Activated CD4-positive, alpha-beta memory T cell treated with anti-CD3 and anti-CD28 coated beads for 36 hours (primary cell): ENCODE data around the gene DOK4. TPM values are rescaled to one million over a fixed set of nuclear protein-coding genes. Genes with fewer than 3 reads are reported as not detected.

Source experiments
- CTCF ChIA-PET: fragments of 350-600 bp; sonication (Branson Sonifier 250); formaldehyde crosslinking; loops from one replicate; lab custom pipeline; 2021; ENCODE audit warnings: antibody characterized with exemption, inconsistent platforms; lab: Charles Lee
- POLR2A ChIA-PET: fragments of 350-600 bp; sonication (Branson Sonifier 250); formaldehyde crosslinking; loops from one replicate; lab custom pipeline; 2021; ENCODE audit warnings: antibody characterized with exemption; lab: Charles Lee
- DNase-seq: peaks from one replicate; pipeline ENCODE4 v3.0.0-alpha.2; 2020
- H3K27ac Mint-ChIP-seq: one replicate; pipeline ENCODE4 v1.8.0; 2021; ENCODE audit warnings: mixed read lengths
- H3K27me3 Mint-ChIP-seq: one replicate; pipeline ENCODE4 v1.8.0; 2021; ENCODE audit warnings: mixed read lengths
- H3K36me3 Mint-ChIP-seq: one replicate; pipeline ENCODE4 v1.8.0; 2021; ENCODE audit warnings: mixed read lengths
- H3K4me1 Mint-ChIP-seq: one replicate; pipeline ENCODE4 v1.8.0; 2021; ENCODE audit warnings: low read depth, mixed read lengths
- H3K4me3 Mint-ChIP-seq: one replicate; pipeline ENCODE4 v1.8.0; 2021; ENCODE audit warnings: mild to moderate bottlenecking, mixed read lengths
- H3K9me3 Mint-ChIP-seq: one replicate; pipeline ENCODE4 v1.8.0; 2021; ENCODE audit warnings: mixed read lengths
- intact Hi-C: fragments of 100-400 bp; cut with micrococcal nuclease; formaldehyde crosslinking; loops from one replicate; pipeline ENCODE4 v1.15.1; 2023
- total RNA-seq, 2 experiments: library from RNA; stranded (reverse); gene quantifications; one replicate each; pipeline ENCODE4 v1.2.3, GENCODE V29; 2021

Gene DOK4
- total RNA-seq: 1 to 10 TPM; 5.5 to 7.1 TPM

DNA sequence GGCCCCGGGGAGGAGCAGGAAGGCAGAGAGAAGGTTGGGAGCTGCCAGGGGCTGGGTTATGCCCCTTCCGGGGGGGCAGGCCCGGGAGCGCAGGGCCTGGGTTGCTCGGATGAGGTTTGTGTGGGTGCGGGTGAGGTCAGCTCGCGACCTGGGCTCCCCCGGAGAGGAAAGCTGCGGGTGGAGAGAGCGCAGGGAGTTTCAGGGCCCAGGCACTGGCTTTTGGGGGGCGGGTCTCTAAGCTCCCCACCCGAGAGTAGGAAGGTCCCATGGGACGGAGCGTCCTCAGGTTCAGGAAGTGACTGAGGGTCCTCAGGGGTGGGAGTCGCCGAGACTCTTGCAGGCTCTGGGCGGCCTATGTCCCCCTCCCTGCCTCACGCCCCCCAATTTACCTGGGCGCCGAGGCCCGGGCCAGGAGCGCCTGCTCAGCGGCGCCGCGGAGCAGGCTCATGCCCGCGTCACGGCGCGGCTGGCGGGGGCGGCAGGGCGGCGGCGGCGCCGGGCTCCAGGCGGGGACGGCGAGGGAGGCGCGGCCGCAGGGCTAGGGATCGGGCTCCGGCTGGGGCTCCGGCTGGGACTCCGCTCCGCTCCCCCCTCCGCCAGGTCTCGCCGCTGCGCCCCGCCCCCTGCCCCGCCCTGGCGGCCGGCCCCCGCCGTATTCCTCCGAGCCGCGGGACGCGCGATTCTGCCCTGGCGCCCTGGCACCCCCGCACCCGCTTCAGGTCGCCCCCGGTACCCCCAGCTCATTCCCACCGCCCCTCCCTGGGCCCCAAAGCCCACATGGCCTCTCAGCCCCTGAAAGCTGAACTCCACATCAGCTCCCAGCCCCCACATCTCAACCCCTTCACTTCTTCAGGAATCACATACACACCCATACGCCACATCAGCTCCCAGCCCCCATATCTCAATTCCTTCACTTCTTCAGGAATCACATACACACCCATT is at the start of gene DOK4:
DOK4 (minus strand) TSS at position 578 of the 942 bp plus-strand sequence. CDS start 6,986 bp downstream, outside the sequence.
- POLR2A ChIA-PET: interaction anchor here (1.6 to 2.8 kb wide), 2 partner anchors 23 to 52 kb away, joined by 5 to 13 read pairs; partner anchors contain the start of gene POLR2C
- no peaks in the 10 kb centered on the region for H3K27me3 Mint-ChIP-seq
- H3K27ac Mint-ChIP-seq: peak within 1 kb of the TSS; percentile 64
- CTCF ChIA-PET: interaction anchor here (0.6 to 4.0 kb wide), 6 partner anchors 24 to 710 kb away, joined by 3 to 27 read pairs (median 6); partner anchors contain the start of genes CIAPIN1, COQ9 and POLR2C
- H3K36me3 Mint-ChIP-seq: no peaks in the 10 kb centered on the region
- intact Hi-C loops: loop anchor here (1.0 kb wide), 1 partner anchor 51 kb away; no protein-coding TSS in a partner anchor
- no peaks in the 10 kb centered on the region for H3K9me3 Mint-ChIP-seq
- H3K4me1 Mint-ChIP-seq: peaks cover 11% of the 10 kb centered on the region
- peak within 1 kb of the TSS; percentile 79 for H3K4me3 Mint-ChIP-seq
- peak; percentile 85 for DNase-seq

DNA sequence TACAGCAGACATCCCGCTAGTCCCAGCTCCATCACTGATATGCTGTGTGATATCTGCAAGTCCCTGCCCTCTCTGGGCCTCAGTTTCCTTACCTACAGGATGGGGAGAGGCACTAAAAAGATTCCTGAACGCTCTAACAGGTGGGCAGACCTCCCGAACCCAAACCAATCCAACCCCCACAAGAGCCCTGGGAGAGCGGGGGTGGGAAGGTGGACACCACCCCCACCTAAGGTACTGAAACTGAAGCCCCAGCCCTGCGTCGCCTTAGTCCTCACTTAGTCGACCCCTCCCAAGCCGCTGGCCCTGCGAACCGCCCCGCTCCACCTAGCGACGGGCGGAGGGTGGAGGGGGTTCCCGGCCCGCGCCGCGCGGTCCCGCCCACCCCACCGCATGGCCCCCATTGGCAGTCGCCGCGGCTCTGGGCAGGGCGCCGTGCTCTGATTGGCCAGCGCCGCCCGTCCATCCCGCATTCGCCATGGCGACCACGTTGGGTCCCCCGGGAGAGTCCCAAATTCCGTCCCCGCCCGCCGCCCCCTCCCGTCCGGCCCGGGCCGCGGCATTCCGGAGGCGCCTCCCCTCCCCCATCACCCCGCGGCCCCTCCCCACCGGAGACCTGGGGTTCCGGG is 49.5 kb upstream of the DOK4 start:
- Mint-ChIP-seq H3K27ac (peak overlapping the region; percentile 94), H3K27me3 (no peaks in the 10 kb centered on the region), H3K4me1 (peaks cover 72% of the 10 kb centered on the region), H3K36me3 (no peaks in the 10 kb centered on the region), H3K9me3 (no peaks in the 10 kb centered on the region), H3K4me3 (peak overlapping the region; percentile 86)
- intact Hi-C loops: loop anchor here (2.0 to 5.0 kb wide), 6 partner anchors 37 to 1083 kb away; partner anchors contain the start of genes NUDT21, OGFOD1 and POLR2C
- ChIA-PET POLR2A (interaction anchor here (0.6 to 1.6 kb wide), 2 partner anchors 37 to 73 kb away, joined by 3 to 4 read pairs; partner anchors contain the start of gene POLR2C), CTCF (interaction anchor here (0.7 to 5.7 kb wide), 4 partner anchors 16 to 89 kb away, joined by 3 to 26 read pairs (median 4); partner anchors contain the start of genes CIAPIN1, COQ9 and POLR2C)
- peak; percentile 97 for DNase-seq

GRCh38 chr16:57534881-57535658 is 48.8 kb upstream of the DOK4 start:
- Mint-ChIP-seq H3K4me1 (peaks cover 77% of the 10 kb centered on the region), H3K27ac (peak overlapping the region; percentile 94), H3K27me3 (no peaks in the 10 kb centered on the region), H3K9me3 (no peaks in the 10 kb centered on the region), H3K36me3 (no peaks in the 10 kb centered on the region), H3K4me3 (peak overlapping the region; percentile 86)
- POLR2A ChIA-PET: interaction anchor here (0.6 to 1.6 kb wide), 2 partner anchors 38 to 72 kb away, joined by 3 to 4 read pairs; partner anchors contain the start of gene POLR2C
- intact Hi-C loops: loop anchor here (5.0 kb wide), 3 partner anchors 58 to 1083 kb away; partner anchors contain the start of genes NUDT21 and OGFOD1
- no peak for DNase-seq
- CTCF ChIA-PET: interaction anchor here (0.7 to 5.7 kb wide), 3 partner anchors 15 to 88 kb away, joined by 3 to 26 read pairs (median 4); partner anchors contain the start of genes CIAPIN1, COQ9 and POLR2C

DNA sequence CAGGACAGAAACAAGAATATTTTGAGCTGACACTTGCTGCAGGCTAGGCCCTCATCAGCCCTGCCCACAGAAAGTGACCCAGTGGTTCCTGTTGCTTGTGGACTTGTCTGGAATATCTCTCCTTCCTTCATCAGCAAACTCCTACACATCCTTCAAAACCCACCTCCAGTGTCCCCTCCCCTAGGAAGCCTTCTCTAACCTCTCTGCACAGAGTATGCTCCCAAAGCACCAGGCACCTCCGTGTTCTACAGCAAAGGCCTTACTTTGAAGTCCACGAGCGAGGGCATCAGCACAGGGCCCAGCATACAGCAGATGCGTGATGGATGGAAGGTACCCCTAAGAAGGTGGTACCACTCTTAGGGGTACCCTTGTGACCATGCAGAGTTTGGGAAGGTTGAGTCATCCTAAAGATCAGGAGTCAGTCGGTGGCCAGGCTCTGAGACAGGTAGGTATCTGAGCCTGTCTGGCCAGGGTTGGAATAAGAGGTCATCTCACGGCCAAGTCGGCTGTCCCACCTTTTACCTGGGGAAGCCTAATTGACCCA is 48.1 kb upstream of the DOK4 start:
- intact Hi-C loops: no loop called here
- Mint-ChIP-seq H3K27ac (peak overlapping the region; percentile 66), H3K36me3 (peaks cover 3% of the 10 kb centered on the region), H3K4me1 (peaks cover 83% of the 10 kb centered on the region), H3K4me3 (peak overlapping the region; percentile 0), H3K27me3 (no peaks in the 10 kb centered on the region), H3K9me3 (no peaks in the 10 kb centered on the region)
- peak; percentile 10 for DNase-seq
- ChIA-PET CTCF (interaction anchor here (5.7 kb wide), 1 partner anchor 15 kb away, joined by 26 read pairs; no protein-coding TSS in a partner anchor), POLR2A (interaction anchor here (0.7 to 1.6 kb wide), 2 partner anchors 72 to 87 kb away, joined by 3 to 4 read pairs; partner anchors contain the start of genes CIAPIN1, COQ9 and POLR2C)

DNA sequence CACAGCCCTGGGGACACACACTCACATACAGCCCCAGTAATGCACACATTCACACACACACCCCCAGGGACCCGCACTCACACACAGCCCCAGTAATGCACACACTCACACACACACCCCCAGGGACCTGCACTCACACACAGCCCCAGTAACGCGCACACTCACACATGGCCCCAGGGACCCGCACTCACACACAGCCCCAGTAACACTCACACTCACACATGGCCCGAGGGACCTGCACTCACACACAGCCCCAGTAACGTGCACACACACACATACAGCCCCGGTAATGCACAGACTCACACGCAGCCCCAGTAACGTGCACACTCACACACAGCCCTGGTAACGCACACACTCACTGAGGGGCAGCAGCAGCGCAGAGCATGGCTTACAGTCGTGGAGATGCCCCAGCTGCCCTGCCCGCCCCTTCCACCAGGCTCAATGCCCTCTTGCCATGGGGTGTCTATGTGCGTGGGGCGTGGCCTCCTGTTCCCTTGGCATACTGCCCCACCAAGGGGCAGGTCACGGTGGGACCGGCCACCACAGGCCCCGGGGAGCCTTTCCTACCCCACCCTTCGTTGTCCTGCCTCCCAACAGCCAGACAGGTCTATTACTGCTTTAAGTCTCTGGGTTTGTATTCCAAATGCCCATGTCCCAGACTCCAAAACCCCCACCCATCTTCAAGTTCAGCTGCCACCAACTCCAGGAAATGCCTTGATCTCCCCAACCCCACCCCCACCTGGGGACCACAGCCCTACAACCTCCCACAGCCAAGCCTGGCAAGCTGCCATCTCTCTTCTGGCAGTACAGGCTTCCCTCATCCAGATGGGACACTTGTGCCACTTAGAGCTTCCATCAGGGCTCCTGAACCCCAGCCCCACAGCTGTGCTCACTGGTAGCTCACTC is 47.4 kb upstream of the DOK4 start:
- CTCF ChIA-PET: interaction anchor here (5.7 kb wide), 1 partner anchor 14 kb away, joined by 26 read pairs; no protein-coding TSS in a partner anchor
- intact Hi-C loops: no loop called here

DNA sequence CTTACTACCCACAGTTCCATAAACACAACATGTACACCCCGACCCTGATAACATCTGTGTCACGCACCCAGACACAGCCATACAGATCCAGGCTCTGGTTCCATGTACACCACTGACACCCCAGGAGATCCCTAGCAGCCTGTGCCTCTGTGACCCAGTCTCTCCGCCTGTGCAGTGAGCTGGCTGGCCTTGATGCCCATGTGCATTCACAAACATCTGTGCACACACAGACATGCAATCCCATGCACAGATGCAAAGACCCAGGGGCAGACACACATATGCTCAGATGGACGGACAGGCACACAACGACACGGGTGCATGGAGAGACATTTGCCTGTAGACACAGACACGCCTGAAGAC is 46.0 kb upstream of the DOK4 start:
- H3K36me3 Mint-ChIP-seq: peaks cover 3% of the 10 kb centered on the region
- intact Hi-C loops: no loop called here
- CTCF ChIA-PET: interaction anchor here (0.9 kb wide), 1 partner anchor 10 kb away, joined by 3 read pairs; the partner anchor contains the start of gene ADGRG5
- DNase-seq: peak; percentile 7
- peaks cover 63% of the 10 kb centered on the region for H3K4me1 Mint-ChIP-seq
- POLR2A ChIA-PET: no interaction called here
- H3K27ac Mint-ChIP-seq: peak overlapping the region; percentile 92
- H3K4me3 Mint-ChIP-seq: no peak overlapping the region
- no peaks in the 10 kb centered on the region for H3K9me3 Mint-ChIP-seq
- no peaks in the 10 kb centered on the region for H3K27me3 Mint-ChIP-seq

More for the DNA sequence above, 47.4 kb upstream of the DOK4 start:
- POLR2A ChIA-PET: interaction anchor here (0.7 kb wide), 1 partner anchor 86 kb away, joined by 3 read pairs; the partner anchor contains the start of genes CIAPIN1 and COQ9
- peak overlapping the region; percentile 66 for H3K27ac Mint-ChIP-seq
- peaks cover 78% of the 10 kb centered on the region for H3K4me1 Mint-ChIP-seq
- no peaks in the 10 kb centered on the region for H3K27me3 Mint-ChIP-seq
- H3K9me3 Mint-ChIP-seq: no peaks in the 10 kb centered on the region
- peak; percentile 38 for DNase-seq
- H3K36me3 Mint-ChIP-seq: peaks cover 3% of the 10 kb centered on the region
- H3K4me3 Mint-ChIP-seq: no peak overlapping the region

DNA sequence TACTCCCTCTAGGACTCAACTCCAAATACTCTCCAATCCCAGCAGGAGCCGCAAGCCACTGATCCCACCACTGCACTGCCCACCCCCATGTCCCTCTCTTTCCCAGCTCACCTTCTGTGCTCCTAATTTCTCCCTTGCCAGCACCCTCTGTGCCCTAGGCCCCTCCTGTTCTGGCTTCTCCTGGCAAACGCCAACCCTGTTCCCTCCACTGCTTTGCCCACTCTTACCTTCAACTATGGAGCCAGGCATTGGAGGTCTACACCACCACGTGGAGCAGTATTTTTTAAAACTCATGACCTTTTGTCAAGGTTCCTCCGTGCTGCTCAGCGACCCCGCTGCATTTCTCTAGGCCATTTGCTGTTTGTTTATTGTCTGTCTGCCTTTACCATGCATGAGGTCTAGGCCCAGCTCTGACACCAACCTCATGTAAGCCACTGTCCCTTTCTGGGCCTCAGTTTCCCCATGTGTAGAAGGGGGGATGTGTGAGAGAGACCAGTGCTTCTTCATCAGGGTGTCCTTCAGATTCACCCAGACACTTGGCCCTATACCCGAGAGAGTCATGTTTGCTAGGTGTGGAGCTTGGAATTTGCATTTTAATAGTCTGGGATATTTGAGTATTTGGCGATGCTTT is 45.5 kb upstream of the DOK4 start:
- ChIA-PET POLR2A (no interaction called here), CTCF (interaction anchor here (0.8 to 2.0 kb wide), 3 partner anchors 11 to 23 kb away, joined by 3 to 8 read pairs (median 3); partner anchors contain the start of gene ADGRG5)
- intact Hi-C loops: no loop called here
- Mint-ChIP-seq H3K36me3 (peaks cover 3% of the 10 kb centered on the region), H3K27me3 (no peaks in the 10 kb centered on the region), H3K9me3 (no peaks in the 10 kb centered on the region), H3K4me1 (peaks cover 59% of the 10 kb centered on the region), H3K4me3 (no peak overlapping the region), H3K27ac (peak overlapping the region; percentile 92)
- DNase-seq: peak; percentile 6

DNA sequence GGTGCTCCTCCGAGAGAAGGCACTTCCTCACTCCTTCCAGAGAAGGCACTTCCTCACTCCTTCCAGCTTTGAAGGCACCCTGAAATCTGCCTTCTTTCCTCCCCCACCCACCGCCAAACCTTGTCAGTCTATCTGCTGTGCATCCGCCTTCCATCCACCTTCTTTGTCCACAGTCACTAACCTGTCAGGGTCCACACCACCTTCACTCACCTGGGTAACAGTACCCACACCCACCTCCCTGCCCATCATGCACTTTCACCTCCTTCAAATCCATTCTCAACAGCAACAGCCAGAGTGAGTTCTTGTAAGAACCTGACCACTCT is 44.9 kb upstream of the DOK4 start:
- Mint-ChIP-seq H3K27me3 (no peaks in the 10 kb centered on the region), H3K9me3 (no peaks in the 10 kb centered on the region), H3K4me1 (peaks cover 59% of the 10 kb centered on the region), H3K27ac (peak overlapping the region; percentile 92), H3K36me3 (peaks cover 3% of the 10 kb centered on the region), H3K4me3 (no peak overlapping the region)
- DNase-seq: peak; percentile 8
- intact Hi-C loops: no loop called here
- POLR2A ChIA-PET: no interaction called here
- CTCF ChIA-PET: interaction anchor here (0.8 to 2.0 kb wide), 2 partner anchors 11 to 24 kb away, joined by 3 to 8 read pairs; no protein-coding TSS in a partner anchor

DNA sequence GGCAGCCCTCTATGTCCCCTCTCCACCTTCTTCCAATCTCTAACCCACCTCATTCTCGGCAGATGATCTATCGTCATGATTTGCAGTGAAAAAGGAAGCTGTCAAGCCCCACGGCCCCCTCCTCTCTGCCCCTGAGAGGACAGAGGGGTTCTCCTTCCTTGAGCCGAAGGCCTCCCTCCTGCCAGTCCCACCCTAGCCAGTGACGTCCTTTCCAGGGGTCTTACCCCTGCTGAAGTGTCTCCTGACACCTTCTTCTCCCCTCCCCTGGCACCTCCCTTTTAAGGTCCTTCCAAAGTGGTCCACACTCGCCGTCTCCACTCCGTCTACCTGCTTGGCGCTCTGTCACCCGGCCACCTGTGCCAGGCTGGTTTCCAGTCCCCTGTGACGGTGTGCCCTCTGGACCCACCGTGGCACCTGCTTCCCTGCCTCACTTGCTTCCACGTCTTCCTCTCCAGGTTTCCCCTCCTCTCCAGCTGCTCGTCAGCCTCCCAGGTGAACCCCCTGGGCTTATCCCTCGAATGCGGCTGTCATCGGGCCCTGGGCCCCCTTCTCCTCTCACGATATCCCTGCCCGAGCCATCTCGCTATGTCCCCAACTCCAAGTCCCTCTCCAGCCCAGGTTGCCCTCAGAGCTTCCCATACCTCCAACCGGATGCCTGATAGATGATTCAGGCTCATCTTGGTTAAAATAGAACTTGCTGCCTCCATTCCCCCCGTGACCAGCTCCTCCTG is 44.4 kb upstream of the DOK4 start:
- Mint-ChIP-seq H3K9me3 (no peaks in the 10 kb centered on the region), H3K4me3 (peak overlapping the region; percentile 60), H3K27ac (peak overlapping the region; percentile 92), H3K27me3 (no peaks in the 10 kb centered on the region), H3K36me3 (peaks cover 3% of the 10 kb centered on the region), H3K4me1 (peaks cover 59% of the 10 kb centered on the region)
- ChIA-PET POLR2A (interaction anchor here (1.1 kb wide), 1 partner anchor 83 kb away, joined by 3 read pairs; the partner anchor contains the start of gene COQ9), CTCF (interaction anchor here (0.8 to 2.0 kb wide), 2 partner anchors 11 to 24 kb away, joined by 3 to 8 read pairs; no protein-coding TSS in a partner anchor)
- no peak for DNase-seq
- intact Hi-C loops: loop anchor here (1.0 kb wide), 1 partner anchor 8 kb away; no protein-coding TSS in a partner anchor
